ENCODE results near the gene CCL21. TPM values are rescaled to one million over a fixed set of nuclear protein-coding genes. Genes with fewer than 3 reads are reported as not detected.
"Not testable (repeated sequence)": the region's sequence is repeated elsewhere in the genome, so short reads cannot be mapped to it uniquely, and the experiment has no call there.

The CCL21 gene
- total RNA-seq, 1 experiment from 2014 or later = not detected

GRCh38 chr9:34741628-34742027 lies 31.7 kb upstream of the CCL21 start:
- no peaks in the 10 kb centered on the region for H3K36me3 Mint-ChIP-seq
- no peaks in the 10 kb centered on the region; the same call in 1 of the 2 replicates for H3K27me3 Mint-ChIP-seq (ENCODE audit: low read depth)
- no peak overlapping the region for H3K4me3 Mint-ChIP-seq
- H3K27ac Mint-ChIP-seq = no peak overlapping the region
- H3K4me1 Mint-ChIP-seq = no peaks in the 10 kb centered on the region
- POLR2A ChIA-PET = no interaction called here
- H3K9me3 Mint-ChIP-seq = peaks cover 17% of the 10 kb centered on the region
- DNase-seq (ENCODE audit: low spot score) (no peak), ATAC-seq (no peak)
- TF ChIP-seq TCF7 (CRISPR knock-in tag; IDR thresholded peaks at IDR 0.05; ENCODE audit: low read depth) (no peak), ZNF512 (CRISPR knock-in tag; IDR thresholded peaks at IDR 0.05; ENCODE audit: borderline replicate concordance) (no peak), USF1 (CRISPR knock-in tag; IDR thresholded peaks at IDR 0.05) (no peak), SOX15 (CRISPR knock-in tag; IDR thresholded peaks at IDR 0.05) (no peak), TEAD4 (CRISPR knock-in tag; IDR thresholded peaks at IDR 0.05) (no peak), PREB (CRISPR knock-in tag; IDR thresholded peaks at IDR 0.05; ENCODE audit: borderline replicate concordance) (no peak), ERG (CRISPR knock-in tag; IDR thresholded peaks at IDR 0.05) (no peak), ZNF671 (CRISPR knock-in tag; IDR thresholded peaks at IDR 0.05) (no peak), AR (CRISPR knock-in tag; IDR thresholded peaks at IDR 0.05) (no peak)
- CTCF ChIA-PET = interaction anchor here (0.9 to 1.1 kb wide), 2 partner anchors 19 to 39 kb away, joined by 4 read pairs; no protein-coding TSS in a partner anchor

GRCh38 chr9:34740176-34740575 lies 30.2 kb upstream of the CCL21 start:
- H3K4me3 Mint-ChIP-seq; H3K27me3 Mint-ChIP-seq (ENCODE audit: low read depth); H3K36me3 Mint-ChIP-seq; H3K27ac Mint-ChIP-seq; DNase-seq (ENCODE audit: low spot score); H3K4me1 Mint-ChIP-seq; POLR2A ChIA-PET; ATAC-seq: not testable (repeated sequence)
- CTCF ChIA-PET = interaction anchor here (1.2 to 1.5 kb wide), 2 partner anchors 37 to 39 kb away, joined by 4 read pairs; no protein-coding TSS in a partner anchor
- H3K9me3 Mint-ChIP-seq = peaks cover 17% of the 10 kb centered on the region

GRCh38 chr9:34737677-34738260 lies 27.8 kb upstream of the CCL21 start:
- no peaks in the 10 kb centered on the region; the same call in 1 of the 2 replicates for H3K27me3 Mint-ChIP-seq (ENCODE audit: low read depth)
- POLR2A ChIA-PET = no interaction called here
- TF ChIP-seq USF1 (CRISPR knock-in tag; IDR thresholded peaks at IDR 0.05) (no peak), STAT6 (CRISPR knock-in tag; conservative IDR thresholded peaks at IDR 0.05; ENCODE audit: low read depth) (no peak), NR1H2 (CRISPR knock-in tag; IDR thresholded peaks at IDR 0.05) (no peak), RELA (CRISPR knock-in tag; IDR thresholded peaks at IDR 0.05; ENCODE audit: borderline replicate concordance) (no peak), SP1 (CRISPR knock-in tag; conservative IDR thresholded peaks at IDR 0.05) (no peak), ATF2 (CRISPR knock-in tag; IDR thresholded peaks at IDR 0.05; ENCODE audit: borderline replicate concordance, low read depth) (no peak), ZNF512 (CRISPR knock-in tag; IDR thresholded peaks at IDR 0.05; ENCODE audit: borderline replicate concordance) (no peak)

More at GRCh38 chr9:34737677-34738260, 27.8 kb upstream of the CCL21 start:
- H3K4me3 Mint-ChIP-seq = no peak overlapping the region
- no peak overlapping the region for H3K27ac Mint-ChIP-seq
- H3K4me1 Mint-ChIP-seq = no peaks in the 10 kb centered on the region
- no peaks in the 10 kb centered on the region for H3K36me3 Mint-ChIP-seq
- CTCF ChIA-PET = no interaction called here
- DNase-seq (ENCODE audit: low spot score) = no peak
- no peak for ATAC-seq
- peaks cover 12% of the 10 kb centered on the region for H3K9me3 Mint-ChIP-seq

Measured in WTC11 (cell line).